Measurements from ENCODE around the gene OR6Y1. TPM values are rescaled to one million over a fixed set of nuclear protein-coding genes. Genes with fewer than 3 reads are reported as not detected.

The OR6Y1 gene
- total and polyA plus RNA-seq, 2 donors (not counting 3 experiments of a cell fraction or from before 2014, with no cell fraction given): not detected

DNA sequence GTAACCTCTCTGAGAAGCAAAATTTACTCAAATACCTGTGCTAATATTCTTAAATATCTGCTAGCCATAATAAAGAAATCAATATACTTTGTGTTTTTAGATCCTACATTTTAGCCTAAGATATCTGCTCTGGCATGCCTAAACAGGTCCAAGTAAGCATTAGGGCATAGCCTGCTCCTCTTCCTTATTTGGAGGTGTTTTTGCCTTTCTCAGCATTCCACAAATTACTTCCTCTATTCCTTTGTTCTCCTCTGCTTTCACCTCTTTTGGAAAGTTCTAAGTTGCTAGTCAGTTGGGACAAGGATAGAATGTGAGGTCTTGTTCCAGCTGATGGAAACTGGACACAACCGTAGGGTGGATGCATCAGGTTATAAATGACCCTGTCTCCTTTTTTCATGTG is 32.7 kb upstream of the OR6Y1 start:
- no TSS peak for BruUV-seq (replicated peaks)
- DNase-seq (ENCODE audit: low read depth, low spot score) (no peak), FAIRE-seq (no peak)
- dilution Hi-C loops (cut with MboI; ENCODE audit: extremely low pct_ligation_motif_present, low sequenced_read_pairs): no loop called here
- Histone ChIP-seq H3K4me3 (replicated peaks in 1 of 3; ENCODE audit: insufficient read depth in 1 of 3, low read depth in 1 of 3, low read length in 3 of 3) (no peak overlapping the region), H3K9me3 (replicated peaks; ENCODE audit: control insufficient read depth, insufficient read depth, low read length) (no peaks in the 10 kb centered on the region), H3K9ac (replicated peaks; ENCODE audit: extremely low read depth, insufficient read depth, low read length) (no peak overlapping the region), H3K27me3 (ENCODE audit: control insufficient read depth in 2 of 2, insufficient read depth in 2 of 2, low read length in 2 of 2) (no peaks in the 10 kb centered on the region), H4K20me1 (replicated peaks; ENCODE audit: control insufficient read depth, extremely low read depth, insufficient read depth, low read length) (no peaks in the 10 kb centered on the region), H3K79me2 (ENCODE audit: control insufficient read depth, insufficient read depth, low read length) (no peaks in the 10 kb centered on the region), H3K4me1 (ENCODE audit: control insufficient read depth, extremely low read depth, insufficient read depth, low read length) (no peaks in the 10 kb centered on the region), H3K36me3 (ENCODE audit: control insufficient read depth in 2 of 2, extremely low read depth in 1 of 2, insufficient read depth in 2 of 2, low read length in 2 of 2) (no peaks in the 10 kb centered on the region), H2AFZ (ENCODE audit: low read depth, low read length) (no peak overlapping the region), H3K9me1 (replicated peaks; ENCODE audit: control insufficient read depth, extremely low read depth, insufficient read depth, low read length) (no peaks in the 10 kb centered on the region), H3K27ac (ENCODE audit: insufficient read depth, low read depth, low read length) (no peak overlapping the region), H3K4me2 (ENCODE audit: insufficient read depth, low read length) (no peak overlapping the region)
- intact Hi-C loops (cut with micrococcal nuclease): no loop called here
- ChIA-PET CTCF (no interaction called here), POLR2A (no interaction called here)
- no peak for TF ChIP-seq JUN (IDR thresholded peaks at IDR 0.05; ENCODE audit: borderline replicate concordance, insufficient read depth, insufficient read length, low read depth)
- no peak for TF ChIP-seq EZH2 (IDR thresholded peaks at IDR 0.05; ENCODE audit: borderline replicate concordance, low read depth, low read length, severe bottlenecking)
- TF ChIP-seq, protein P1, sequence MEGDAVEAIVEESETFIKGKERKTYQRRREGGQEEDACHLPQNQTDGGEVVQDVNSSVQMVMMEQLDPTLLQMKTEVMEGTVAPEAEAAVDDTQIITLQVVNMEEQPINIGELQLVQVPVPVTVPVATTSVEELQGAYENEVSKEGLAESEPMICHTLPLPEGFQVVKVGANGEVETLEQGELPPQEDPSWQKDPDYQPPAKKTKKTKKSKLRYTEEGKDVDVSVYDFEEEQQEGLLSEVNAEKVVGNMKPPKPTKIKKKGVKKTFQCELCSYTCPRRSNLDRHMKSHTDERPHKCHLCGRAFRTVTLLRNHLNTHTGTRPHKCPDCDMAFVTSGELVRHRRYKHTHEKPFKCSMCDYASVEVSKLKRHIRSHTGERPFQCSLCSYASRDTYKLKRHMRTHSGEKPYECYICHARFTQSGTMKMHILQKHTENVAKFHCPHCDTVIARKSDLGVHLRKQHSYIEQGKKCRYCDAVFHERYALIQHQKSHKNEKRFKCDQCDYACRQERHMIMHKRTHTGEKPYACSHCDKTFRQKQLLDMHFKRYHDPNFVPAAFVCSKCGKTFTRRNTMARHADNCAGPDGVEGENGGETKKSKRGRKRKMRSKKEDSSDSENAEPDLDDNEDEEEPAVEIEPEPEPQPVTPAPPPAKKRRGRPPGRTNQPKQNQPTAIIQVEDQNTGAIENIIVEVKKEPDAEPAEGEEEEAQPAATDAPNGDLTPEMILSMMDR (IDR thresholded peaks at IDR 0.05; ENCODE audit: extremely low read depth in 1 of 2, insufficient read depth in 1 of 2, low read depth in 1 of 2, low read length in 2 of 2): no peak
- TF ChIP-seq MAX (IDR thresholded peaks at IDR 0.05; ENCODE audit: insufficient read depth, insufficient read length): no peak
- no peak for TF ChIP-seq MYC (IDR thresholded peaks at IDR 0.05; ENCODE audit: low read depth, low read length)
- TF ChIP-seq GATA2 (IDR thresholded peaks at IDR 0.05; ENCODE audit: insufficient read depth, insufficient read length, low read depth, low read length): no peak
- no peak for TF ChIP-seq FOS (IDR thresholded peaks at IDR 0.05; ENCODE audit: borderline replicate concordance, insufficient read depth, low read length)
- no peak for TF ChIP-seq POLR2AphosphoS5 (IDR thresholded peaks at IDR 0.05; ENCODE audit: insufficient read depth, low read depth, low read length)
- TF ChIP-seq POLR2A (IDR thresholded peaks at IDR 0.05; ENCODE audit: low read depth, low read length): no peak
